HG03457 (cell line): ENCODE data around the gene NFIB.

Source experiments
- ATAC-seq: cut with Tn5 transposase; IDR thresholded peaks from one replicate; pipeline ENCODE4 v1.9.1; 2021; ENCODE audit warnings: moderate number of reproducible peaks; ENCODE audit not compliant: unreplicated experiment

Gene NFIB

GRCh38 chr9:14345354-14346230 is 31.7 kb upstream of the NFIB start:
- no peak for ATAC-seq

GRCh38 chr9:14344941-14345353 is 31.0 kb upstream of the NFIB start:
- ATAC-seq = no peak

DNA sequence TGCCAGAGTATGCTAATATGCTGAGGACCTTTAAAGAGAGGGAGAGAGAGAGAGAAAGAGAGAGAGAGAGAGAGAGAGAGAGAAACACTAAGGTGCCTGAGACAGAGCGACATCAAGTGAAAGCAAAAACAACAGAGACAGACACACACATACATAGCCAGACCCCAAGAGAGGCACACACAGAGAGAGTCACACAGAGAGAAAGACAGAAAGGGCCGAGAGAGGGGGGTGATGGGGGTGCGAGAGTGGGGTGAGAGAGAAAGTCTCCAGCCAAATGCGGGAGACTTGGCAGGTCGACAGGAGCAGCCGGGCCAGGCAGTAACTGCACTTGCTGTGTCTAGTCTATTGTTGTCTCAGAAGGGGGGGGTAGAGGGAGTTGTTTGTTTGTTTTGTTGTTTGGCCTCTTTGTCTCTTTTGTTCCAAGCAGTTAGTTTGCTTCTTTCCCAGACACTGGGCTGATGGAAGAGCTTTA is 30.1 kb upstream of the NFIB start:
- ATAC-seq = no peak

DNA sequence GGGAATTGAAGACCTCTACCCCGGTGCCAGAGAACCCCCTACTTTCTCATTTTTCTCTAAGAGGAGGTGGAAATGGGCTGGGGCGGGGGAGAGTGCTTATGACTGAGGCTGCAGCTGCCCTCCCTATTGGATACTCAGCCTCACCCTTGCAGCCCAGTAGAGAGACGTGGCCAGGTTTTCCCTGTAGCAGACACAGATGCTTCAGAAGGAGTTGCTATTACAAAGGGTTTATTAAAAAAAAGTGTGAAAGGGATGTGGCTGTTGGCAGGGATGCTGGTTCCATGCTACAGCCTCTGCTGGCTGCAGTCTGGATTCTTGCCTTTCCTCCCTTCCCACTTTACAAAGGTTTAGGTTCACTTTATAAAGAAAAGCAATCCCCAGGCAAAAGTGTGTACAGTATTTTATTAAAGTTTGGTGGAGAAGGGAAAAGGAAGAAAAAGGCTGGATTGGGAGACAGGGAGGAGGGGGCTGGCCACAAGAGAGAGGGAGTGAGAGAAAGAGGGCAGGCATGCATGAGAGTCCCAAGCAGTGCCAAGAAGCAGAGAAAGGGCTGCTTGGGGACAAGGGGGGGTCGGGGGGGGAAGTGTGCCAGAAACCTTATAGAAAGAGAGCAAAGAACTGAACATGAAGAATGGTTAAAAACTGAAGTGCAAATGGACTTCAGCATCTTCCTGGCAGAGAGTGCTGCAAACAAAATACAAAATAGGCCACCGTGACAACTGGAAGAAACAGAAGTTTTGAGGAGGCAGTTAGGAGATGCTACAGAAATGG is 29.5 kb upstream of the NFIB start:
- ATAC-seq = no peak

DNA sequence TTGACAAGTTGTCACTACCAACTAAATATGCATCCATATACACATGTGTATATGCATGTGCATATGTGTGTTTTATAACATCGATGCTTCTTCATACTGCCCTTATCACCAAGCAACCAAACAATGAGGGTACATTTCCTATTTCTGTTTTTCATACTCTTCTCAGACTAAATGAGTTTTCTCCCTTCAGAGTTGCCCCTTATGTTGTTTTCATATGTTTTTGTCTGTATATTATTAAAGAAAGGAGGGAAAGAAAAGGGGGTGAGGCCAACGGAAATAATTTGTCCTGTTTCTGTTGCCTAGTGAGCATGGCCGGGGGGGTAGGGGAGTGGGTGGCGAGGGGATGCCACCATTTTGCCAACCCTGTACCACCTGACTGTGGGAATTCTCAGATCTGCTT is 28.8 kb upstream of the NFIB start:
- ATAC-seq = no peak

DNA sequence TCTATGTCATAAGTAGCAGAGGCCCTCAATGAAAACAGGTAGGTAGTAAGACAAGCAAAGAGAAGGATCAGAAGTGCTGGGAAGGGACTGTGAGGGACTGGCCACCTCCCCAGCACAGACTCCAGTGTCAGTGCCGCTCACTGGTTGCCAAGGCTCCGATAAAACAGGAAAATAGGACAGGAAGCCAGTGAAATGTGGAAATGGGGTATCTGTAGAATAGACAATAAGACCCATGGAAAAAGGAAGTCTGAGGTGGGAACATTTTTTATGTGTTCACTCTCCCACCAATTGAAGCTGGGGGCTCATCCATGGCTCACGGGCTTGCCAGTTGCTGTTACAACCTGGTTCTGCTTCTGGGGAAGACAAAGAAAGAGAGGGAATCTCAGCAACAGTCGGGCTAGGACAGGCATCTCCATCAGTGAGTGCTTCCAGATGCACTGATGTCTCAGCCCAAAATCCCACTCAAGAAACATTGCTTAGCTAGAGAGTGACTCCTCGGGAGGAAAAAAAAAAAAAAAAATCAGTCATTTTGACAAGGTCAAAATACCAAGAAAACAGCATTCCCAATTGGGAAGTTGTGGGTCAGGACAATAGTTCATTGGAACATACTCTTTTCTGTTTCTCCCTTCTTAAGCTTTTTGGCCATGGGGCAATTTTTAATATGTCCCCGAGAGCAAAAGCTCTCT is 27.6 kb upstream of the NFIB start:
- ATAC-seq = no peak

GRCh38 chr9:14340994-14341393 is 27.1 kb upstream of the NFIB start:
- no peak for ATAC-seq

GRCh38 chr9:14340219-14340873 is 26.4 kb upstream of the NFIB start:
- no peak for ATAC-seq

DNA sequence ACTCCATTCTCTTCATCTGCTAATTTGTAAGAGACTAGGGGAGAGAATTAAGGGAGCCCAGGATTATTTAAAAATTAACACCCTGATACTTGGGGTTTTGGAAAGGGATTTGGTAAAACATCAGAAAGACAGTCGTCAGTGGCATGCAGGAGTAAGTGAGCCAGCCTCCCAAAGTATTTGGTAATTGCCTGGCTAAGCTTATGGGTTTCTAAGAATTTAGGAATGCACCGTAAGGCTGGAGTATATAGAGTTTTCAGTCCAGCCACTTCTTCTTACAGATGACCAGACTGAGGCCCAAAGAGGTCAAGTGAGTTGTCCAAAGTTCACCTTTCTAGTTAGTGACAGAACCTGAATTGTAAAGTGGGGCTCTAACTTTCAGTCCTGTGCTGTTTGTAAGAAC is 25.8 kb upstream of the NFIB start:
- no peak for ATAC-seq

GRCh38 chr9:14337615-14338014 is 23.7 kb upstream of the NFIB start:
- ATAC-seq = no peak

DNA sequence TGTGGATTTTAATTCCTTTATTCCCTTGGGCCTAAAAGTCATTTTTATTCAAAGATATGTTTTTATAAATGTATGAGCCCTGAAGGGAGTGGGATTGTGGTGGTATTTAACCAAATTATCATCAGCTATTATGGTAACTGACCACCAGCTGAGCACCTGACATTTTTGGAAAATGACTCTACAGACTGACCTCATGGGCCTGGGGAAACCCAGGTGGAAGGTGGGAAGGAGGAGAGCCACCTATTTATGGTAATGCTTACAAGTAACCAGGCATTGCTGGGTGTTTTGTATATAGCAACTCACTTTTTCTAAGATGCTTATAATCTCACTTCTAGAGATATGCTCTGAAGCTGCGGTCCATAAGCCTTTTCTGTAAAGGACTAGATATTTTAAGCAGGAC is 22.3 kb upstream of the NFIB start:
- ATAC-seq = no peak

DNA sequence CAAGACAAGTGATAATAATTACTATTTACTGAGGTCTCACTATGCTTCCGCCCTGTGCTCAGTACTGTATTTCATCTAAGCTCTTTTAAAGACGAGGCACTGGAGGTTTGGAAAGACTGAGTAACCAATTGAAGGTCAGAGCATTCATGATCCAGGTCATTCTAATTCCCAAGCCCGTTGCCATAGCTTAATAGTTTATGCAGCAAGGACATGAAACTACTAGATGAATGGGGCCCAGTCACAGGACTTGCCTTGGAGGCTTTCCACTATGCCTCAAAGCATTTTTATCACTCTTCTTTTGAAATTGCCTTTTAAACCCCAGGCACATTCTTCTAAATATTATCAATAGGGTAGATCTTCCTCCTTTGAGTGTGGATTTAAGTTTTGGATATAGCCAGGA is 17.2 kb upstream of the NFIB start:
- ATAC-seq = no peak

DNA sequence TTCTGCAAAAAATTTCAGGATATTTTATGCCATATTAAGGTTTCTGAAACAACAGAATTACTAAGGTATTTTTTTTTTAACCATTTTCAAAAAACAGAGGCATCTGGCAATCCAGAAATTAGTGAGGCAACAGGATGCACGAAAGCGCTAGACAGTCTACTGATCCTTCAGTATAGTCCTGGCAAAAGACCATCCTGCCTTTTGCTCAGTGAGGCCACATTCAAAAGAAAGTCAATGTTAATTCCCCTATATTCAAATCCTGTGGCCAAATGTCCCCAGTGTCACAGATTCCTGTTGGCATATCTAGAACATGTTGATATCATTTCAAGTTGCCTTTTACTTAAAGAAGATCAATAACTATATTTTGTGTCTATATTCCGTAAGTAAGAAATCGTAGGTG is 13.1 kb upstream of the NFIB start:
- ATAC-seq = no peak

DNA sequence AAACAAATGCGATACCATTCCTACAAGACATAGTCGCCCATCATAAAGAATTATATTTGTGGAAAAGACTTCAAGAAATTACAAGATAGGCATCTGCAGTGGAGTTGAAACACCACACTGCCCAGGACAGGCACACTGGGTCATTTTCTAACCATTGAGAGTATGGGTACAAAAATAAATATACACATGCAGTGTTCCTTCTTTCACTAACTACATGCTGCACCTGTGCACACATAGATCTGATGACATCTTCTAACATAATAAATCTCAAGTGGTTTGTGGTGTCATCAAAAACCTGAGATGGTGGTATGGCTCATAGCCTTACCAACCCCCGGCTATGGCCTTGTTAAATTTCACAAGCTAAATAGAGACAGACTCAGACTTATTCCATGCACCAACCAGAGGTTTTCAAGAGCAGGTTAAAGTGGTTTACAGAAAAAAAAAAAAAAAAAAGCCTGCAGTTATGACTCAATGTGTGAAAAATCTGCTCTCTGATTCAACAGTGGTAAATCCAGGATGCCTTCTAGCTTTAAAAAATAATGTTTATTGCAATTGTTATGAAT is 12.4 kb upstream of the NFIB start:
- no peak for ATAC-seq

- ATAC-seq = no peak
Observed at GRCh38 chr9:14325147-14325546, 11.2 kb upstream of the NFIB start.

DNA sequence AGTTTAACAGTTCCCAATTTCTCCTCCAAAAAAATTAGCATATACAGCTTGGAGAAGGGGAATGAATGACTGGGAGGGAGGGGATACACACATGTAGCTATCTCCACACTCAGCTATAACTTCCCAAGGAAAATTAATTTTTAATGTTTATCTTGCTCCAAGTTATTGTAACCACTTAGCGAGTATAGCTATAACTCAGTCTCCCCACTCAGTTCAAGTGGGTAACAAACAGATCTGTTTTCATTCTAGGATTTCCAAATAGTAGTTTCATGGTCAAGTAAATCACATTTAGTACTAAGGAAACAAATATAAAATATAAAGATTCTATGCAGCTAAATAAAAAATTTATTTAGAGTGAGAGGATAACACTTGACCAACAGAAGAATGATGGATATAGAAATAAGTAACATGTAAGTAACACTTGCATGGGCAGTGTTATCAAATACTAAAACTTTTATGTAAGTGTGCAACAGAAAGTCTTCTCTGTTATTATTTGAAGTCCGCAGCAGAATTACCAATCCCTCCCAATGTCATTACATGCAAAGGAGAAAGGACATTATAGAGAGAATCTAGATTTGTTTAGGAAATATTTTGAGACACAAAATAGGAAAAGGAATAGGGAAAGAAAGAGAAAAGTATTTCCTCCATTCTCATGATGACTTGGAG is 10.2 kb upstream of the NFIB start:
- ATAC-seq = no peak

DNA sequence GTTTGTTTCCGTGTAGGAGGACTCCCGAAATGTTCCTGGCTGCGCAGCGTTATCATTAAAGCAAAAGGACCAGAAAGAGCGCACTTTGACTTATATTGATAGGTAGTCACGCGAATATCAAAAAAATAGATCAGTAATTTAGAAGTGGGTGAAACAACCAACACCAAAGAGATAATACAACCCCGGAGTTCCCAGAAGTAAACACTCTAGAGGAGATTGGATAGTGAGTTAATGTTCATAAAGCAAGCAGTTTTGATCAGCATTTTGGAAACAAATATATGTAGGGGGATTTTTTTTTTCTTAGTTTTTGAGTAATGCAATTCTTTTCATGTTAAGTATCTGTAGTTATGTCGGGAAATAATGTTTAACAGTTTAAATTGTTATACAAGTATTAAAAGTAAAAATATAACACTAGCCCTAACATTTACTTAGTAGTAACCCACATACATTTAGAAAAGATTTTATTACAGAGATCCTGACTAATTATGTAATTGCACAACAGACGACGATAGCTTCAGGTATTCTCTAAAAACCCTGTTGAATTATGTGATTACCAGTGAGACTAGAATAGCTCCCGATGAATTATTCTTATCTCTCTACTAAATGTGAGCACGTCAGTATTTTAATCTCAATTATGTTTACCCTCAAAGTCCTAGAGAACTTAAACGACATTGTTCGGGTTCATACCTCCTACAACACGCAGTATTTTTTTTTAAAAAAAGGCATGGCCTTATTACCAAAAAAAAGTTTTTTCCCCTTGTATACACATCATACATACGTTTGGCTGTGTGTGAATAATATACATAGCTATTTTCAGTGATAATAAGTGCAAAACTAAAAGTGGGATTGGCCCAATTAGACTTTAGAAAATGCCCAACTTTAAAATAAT is 9.4 kb upstream of the NFIB start:
- no peak for ATAC-seq

- ATAC-seq = peak; percentile 78
Observed at GRCh38 chr9:14322211-14323082, 8.5 kb upstream of the NFIB start.
